Body of pancreas (tissue), 4 donors: ENCODE results near the gene HES7.

Source experiments
- POLR2A ChIP-seq, 3 donors: fragments of 450-650 bp; IDR thresholded peaks; one replicate each; pipeline ENCODE4 v1.6.1; 2016; ENCODE audit warnings: antibody characterized with exemption in 3 of 3, mild to moderate bottlenecking in 2 of 3
- TF ChIP-seq, protein P1 (sequence below), 7 experiments: fragments of 450-650 bp in 4 of 7; fragments of 200-600 bp in 3 of 7; sonication (generic) in 3 of 7; IDR thresholded peaks; one replicate each; pipeline ENCODE4 v1.5.1; 2016 to 2019; ENCODE audit warnings: antibody characterized with exemption in 7 of 7

- TF ChIP-seq POLR2A (IDR thresholded peaks at IDR 0.05) = no peak
- TF ChIP-seq, protein P1, sequence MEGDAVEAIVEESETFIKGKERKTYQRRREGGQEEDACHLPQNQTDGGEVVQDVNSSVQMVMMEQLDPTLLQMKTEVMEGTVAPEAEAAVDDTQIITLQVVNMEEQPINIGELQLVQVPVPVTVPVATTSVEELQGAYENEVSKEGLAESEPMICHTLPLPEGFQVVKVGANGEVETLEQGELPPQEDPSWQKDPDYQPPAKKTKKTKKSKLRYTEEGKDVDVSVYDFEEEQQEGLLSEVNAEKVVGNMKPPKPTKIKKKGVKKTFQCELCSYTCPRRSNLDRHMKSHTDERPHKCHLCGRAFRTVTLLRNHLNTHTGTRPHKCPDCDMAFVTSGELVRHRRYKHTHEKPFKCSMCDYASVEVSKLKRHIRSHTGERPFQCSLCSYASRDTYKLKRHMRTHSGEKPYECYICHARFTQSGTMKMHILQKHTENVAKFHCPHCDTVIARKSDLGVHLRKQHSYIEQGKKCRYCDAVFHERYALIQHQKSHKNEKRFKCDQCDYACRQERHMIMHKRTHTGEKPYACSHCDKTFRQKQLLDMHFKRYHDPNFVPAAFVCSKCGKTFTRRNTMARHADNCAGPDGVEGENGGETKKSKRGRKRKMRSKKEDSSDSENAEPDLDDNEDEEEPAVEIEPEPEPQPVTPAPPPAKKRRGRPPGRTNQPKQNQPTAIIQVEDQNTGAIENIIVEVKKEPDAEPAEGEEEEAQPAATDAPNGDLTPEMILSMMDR (IDR thresholded peaks at IDR 0.05) = no peak
These were observed 48.1 kb downstream of the HES7 start for GRCh38 chr17:8075574-8076342.
